Neural cell (in vitro differentiated cells): ENCODE measurements around the gene ACTN4. TPM values are rescaled to one million over a fixed set of nuclear protein-coding genes. Genes with fewer than 3 reads are reported as not detected.

Experiments
- H2AFZ ChIP-seq: fragments of 200-600, 300-800 bp; sonication (generic), shearing (Covaris generic); 2 replicates; pipeline ENCODE4 v1.6.0; 2014; ENCODE audit warnings: low read depth, mild to moderate bottlenecking, antibody characterized with exemption, low read length, moderate library complexity
- H3F3A ChIP-seq: fragments of 200-600 bp; shearing (Covaris generic); 2 replicates; pipeline ENCODE4 v1.6.1; 2016; ENCODE audit warnings: mild to moderate bottlenecking, moderate library complexity, mixed read lengths, antibody characterized with exemption, low read length; ENCODE audit not compliant: insufficient read depth, poor library complexity, severe bottlenecking
- H3K27ac ChIP-seq: fragments of 200-600, 300-800 bp; sonication (generic), shearing (Covaris generic); 2 replicates; pipeline ENCODE4 v1.5.1; 2014; ENCODE audit warnings: mild to moderate bottlenecking, low read length, moderate library complexity
- H3K27me3 ChIP-seq: fragments of 300-800, 200-600 bp; sonication (generic), shearing (Covaris generic); 2 replicates; pipeline ENCODE4 v1.6.0; 2014; ENCODE audit warnings: mild to moderate bottlenecking, low read depth, low read length, moderate library complexity; ENCODE audit not compliant: insufficient read depth
- H3K36me3 ChIP-seq: fragments of 300-800, 200-600 bp; sonication (generic), shearing (Covaris generic); 2 replicates; pipeline ENCODE4 v1.5.1; 2014; ENCODE audit warnings: mild to moderate bottlenecking, antibody characterized with exemption, low read length, moderate library complexity; ENCODE audit not compliant: insufficient read depth
- H3K4me2 ChIP-seq: fragments of 300-800, 200-600 bp; sonication (generic), shearing (Covaris generic); 2 replicates; pipeline ENCODE4 v1.6.0; 2014; ENCODE audit warnings: mild to moderate bottlenecking, low read length
- H3K4me3 ChIP-seq: fragments of 300-800, 200-600 bp; sonication (generic), shearing (Covaris generic); 2 replicates; pipeline ENCODE4 v1.5.1; 2014; ENCODE audit warnings: mild to moderate bottlenecking, low read length, moderate library complexity
- H3K79me2 ChIP-seq: fragments of 200-600 bp; shearing (Covaris generic); replicated peaks from 2 replicates; pipeline ENCODE4 v1.6.0; 2014; ENCODE audit warnings: mild to moderate bottlenecking, low read length, moderate library complexity; ENCODE audit not compliant: insufficient read depth
- H3K9ac ChIP-seq: fragments of 300-800, 200-600 bp; sonication (generic), shearing (Covaris generic); 2 replicates; pipeline ENCODE4 v1.6.1; 2016; ENCODE audit warnings: mild to moderate bottlenecking, low read length, mixed read lengths
- H3K9me2 ChIP-seq: fragments of 200-600 bp; shearing (Covaris generic); 2 replicates; pipeline ENCODE4 v1.6.1; 2016; ENCODE audit warnings: mild to moderate bottlenecking, low read length, mixed read lengths; ENCODE audit not compliant: insufficient read depth
- H3K9me3 ChIP-seq: fragments of 200-600, 300-800 bp; sonication (generic), shearing (Covaris generic); 2 replicates; pipeline ENCODE4 v1.6.1; 2016; ENCODE audit warnings: mild to moderate bottlenecking, mixed run types, low read length, moderate library complexity, mixed read lengths
- H4K20me1 ChIP-seq: fragments of 200-600 bp; shearing (Covaris generic); 2 replicates; pipeline ENCODE4 v1.6.1; 2016; ENCODE audit warnings: mild to moderate bottlenecking, mixed run types; ENCODE audit not compliant: insufficient read depth
- CTCF ChIP-seq: fragments of 450-650 bp; IDR thresholded peaks from 2 replicates; pipeline ENCODE4 v1.5.1; 2014; ENCODE audit warnings: antibody characterized with exemption, mild to moderate bottlenecking, moderate library complexity; ENCODE audit not compliant: poor library complexity, severe bottlenecking
- EP300 ChIP-seq: fragments of 450-650 bp; conservative IDR thresholded peaks from 2 replicates; pipeline ENCODE4 v1.6.1; 2014; ENCODE audit warnings: antibody characterized with exemption, mild to moderate bottlenecking, moderate library complexity; ENCODE audit not compliant: poor library complexity, severe bottlenecking
- EZH2 ChIP-seq: fragments of 200-600, 300-800 bp; shearing (Covaris generic), sonication (generic); IDR thresholded peaks from 2 replicates; pipeline ENCODE4 v1.6.1; 2014; ENCODE audit warnings: antibody characterized with exemption, low read length, borderline replicate concordance, mild to moderate bottlenecking; ENCODE audit not compliant: insufficient read depth, poor library complexity, severe bottlenecking
- MXI1 ChIP-seq: fragments of 450-650 bp; conservative IDR thresholded peaks from 2 replicates; pipeline ENCODE4 v1.6.1; 2014; ENCODE audit warnings: antibody characterized with exemption, mild to moderate bottlenecking; ENCODE audit not compliant: poor library complexity, severe bottlenecking
- POLR2AphosphoS5 ChIP-seq: IDR thresholded peaks from 2 replicates; pipeline ENCODE4 v1.6.1; 2012
- RAD21 ChIP-seq: fragments of 450-650 bp; conservative IDR thresholded peaks from 2 replicates; pipeline ENCODE4 v1.6.1; 2014; ENCODE audit warnings: antibody characterized with exemption, mild to moderate bottlenecking, moderate library complexity
- REST ChIP-seq: IDR thresholded peaks from 2 replicates; pipeline ENCODE4 v1.6.1; 2012; ENCODE audit warnings: borderline replicate concordance
- SMC3 ChIP-seq: fragments of 450-650 bp; conservative IDR thresholded peaks from 2 replicates; pipeline ENCODE4 v1.6.1; 2014; ENCODE audit warnings: antibody characterized with exemption, mild to moderate bottlenecking, moderate library complexity; ENCODE audit not compliant: poor library complexity
- TAF1 ChIP-seq: IDR thresholded peaks from 2 replicates; pipeline ENCODE4 v1.6.1; 2012; ENCODE audit warnings: low read depth
- polyA plus RNA-seq: library from polyadenylated mRNA; depleted of rRNA; stranded (reverse); fragments of >200 nt; gene quantifications from 2 replicates; pipeline ENCODE4 v1.2.3, GENCODE V29; 2014

The ACTN4 gene
- polyA plus RNA-seq, 1 donor from 2014 or later = 54.0 TPM

- H3K9ac ChIP-seq = no peak overlapping the region
- H3K9me2 ChIP-seq = no peaks in the 10 kb centered on the region
- no peaks in the 10 kb centered on the region for H3K9me3 ChIP-seq
- H3K27me3 ChIP-seq = no peaks in the 10 kb centered on the region
- H3K79me2 ChIP-seq = no peaks in the 10 kb centered on the region
- TF ChIP-seq CTCF (no peak), SMC3 (no peak), POLR2AphosphoS5 (no peak), TAF1 (no peak), EP300 (no peak), MXI1 (no peak), RAD21 (no peak), EZH2 (no peak), REST (no peak)
- no peak overlapping the region for H3K4me2 ChIP-seq
- no peaks in the 10 kb centered on the region for H4K20me1 ChIP-seq
- H3F3A ChIP-seq = no peaks in the 10 kb centered on the region
- H3K27ac ChIP-seq = no peak overlapping the region
- no peak overlapping the region for H3K4me3 ChIP-seq
- H3K36me3 ChIP-seq = no peaks in the 10 kb centered on the region
- no peak overlapping the region for H2AFZ ChIP-seq
Measured at GRCh38 chr19:38719761-38720558, 72.5 kb downstream of the ACTN4 start.

- Histone ChIP-seq H3K27ac (no peak overlapping the region), H3K79me2 (no peaks in the 10 kb centered on the region), H3F3A (no peaks in the 10 kb centered on the region), H3K27me3 (no peaks in the 10 kb centered on the region), H3K9ac (no peak overlapping the region), H4K20me1 (no peaks in the 10 kb centered on the region), H3K4me3 (no peak overlapping the region), H3K9me3 (no peaks in the 10 kb centered on the region), H2AFZ (no peak overlapping the region), H3K9me2 (no peaks in the 10 kb centered on the region), H3K36me3 (no peaks in the 10 kb centered on the region), H3K4me2 (no peak overlapping the region)
- TF ChIP-seq CTCF (no peak), REST (no peak), EP300 (no peak), MXI1 (no peak), RAD21 (no peak), TAF1 (no peak), SMC3 (no peak), POLR2AphosphoS5 (no peak), EZH2 (no peak)
Measured at GRCh38 chr19:38720559-38721236, 73.2 kb downstream of the ACTN4 start.
